ENCODE data around the gene PTPRT.

The PTPRT gene

DNA sequence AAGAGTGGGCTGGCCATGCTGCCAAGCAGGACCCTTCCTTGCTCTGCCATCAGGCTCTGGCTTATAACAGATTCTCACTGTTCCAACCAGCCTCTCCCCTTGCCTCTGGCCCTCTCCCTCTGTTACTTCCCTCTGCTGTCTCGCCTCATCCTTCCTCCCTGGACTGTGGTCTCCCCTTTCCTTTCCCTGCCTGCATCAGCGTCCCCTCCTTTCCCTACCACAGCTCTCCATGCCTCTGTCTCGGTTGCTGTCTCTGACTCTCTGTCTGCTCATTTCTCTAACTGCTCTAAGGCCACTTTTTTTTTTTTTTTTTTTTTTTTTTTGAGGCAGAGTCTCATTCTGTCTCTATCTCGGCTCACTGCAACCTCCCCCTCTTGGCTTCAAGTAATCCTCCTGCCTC lies 173.4 kb downstream of the PTPRT start:
- no peak for DNase-seq

DNA sequence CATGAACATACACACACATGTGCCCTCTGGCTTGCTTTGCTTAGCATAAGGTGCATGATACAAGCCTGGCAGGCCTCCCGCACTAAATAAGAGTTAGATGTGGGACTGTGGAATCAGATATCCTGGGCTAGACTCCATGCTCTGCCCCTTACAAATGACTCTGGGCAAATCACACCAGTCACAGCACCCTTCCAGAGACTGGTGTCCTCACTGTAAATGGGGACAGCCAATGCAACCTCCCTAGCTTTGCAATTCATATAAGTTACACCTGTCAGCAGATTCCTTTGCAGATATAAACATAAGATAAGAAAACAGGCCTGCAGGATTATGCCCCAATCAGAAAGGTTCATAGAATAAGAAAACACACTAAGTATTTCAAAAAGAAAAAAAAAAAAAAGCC lies 174.1 kb downstream of the PTPRT start:
- no peak for DNase-seq

DNA sequence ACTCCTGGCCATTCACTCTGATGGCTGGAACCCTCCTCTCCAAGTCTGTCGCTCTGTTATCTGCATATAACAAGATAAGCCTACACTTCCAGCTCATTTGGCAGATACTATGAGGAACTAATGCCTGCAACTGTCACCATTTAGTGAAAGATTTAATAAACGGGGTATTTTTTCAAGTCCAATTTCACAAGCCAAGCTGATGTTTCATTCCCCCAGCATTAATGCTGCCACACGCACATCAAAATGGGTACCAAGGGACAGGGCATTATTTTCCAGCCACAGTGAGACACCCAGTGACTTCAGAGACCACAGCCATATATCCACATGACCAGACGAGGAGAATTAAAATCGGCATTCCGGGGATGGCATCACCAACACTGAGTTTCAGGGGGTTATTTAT lies 175.5 kb downstream of the PTPRT start:
- no peak for DNase-seq

DNA sequence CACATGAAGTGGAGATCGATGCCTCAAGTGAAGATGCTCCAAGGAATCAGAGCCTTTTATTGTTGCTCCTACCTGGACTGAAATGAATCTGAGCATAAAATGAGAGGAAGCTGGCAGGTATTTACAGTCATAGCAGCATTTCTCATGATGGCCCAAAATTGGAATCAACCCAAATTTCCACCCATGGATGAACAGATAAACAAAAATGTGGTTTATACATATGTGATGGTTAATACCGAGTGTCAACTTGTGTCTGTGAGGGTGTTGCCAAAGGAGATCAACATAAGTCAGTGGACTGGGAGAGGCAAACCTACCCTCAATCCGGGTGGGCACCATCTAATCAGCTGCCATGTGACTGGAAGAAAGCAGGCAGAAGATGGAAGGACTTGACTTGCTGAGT lies 178.2 kb downstream of the PTPRT start:
- DNase-seq, result no peak

DNA sequence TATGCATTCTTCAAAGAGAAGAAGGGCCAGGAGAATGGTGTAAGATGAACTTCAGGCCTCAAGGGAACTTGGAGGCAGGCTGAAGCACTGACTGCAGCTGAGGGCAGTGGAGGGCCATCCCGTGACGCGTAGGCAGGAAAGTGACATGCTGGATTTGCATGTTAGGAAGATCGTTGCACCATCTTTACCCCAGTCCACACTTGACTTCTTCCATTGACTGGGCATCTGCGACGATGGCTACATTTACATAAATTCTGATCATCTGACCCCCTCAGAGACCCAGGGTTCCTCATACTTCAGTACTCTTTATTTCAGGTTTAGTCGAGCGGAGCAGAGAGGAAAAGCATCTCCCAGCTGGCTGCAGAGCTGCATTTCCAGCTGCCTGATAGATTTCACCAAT lies 180.2 kb downstream of the PTPRT start:
- no peak for DNase-seq

DNA sequence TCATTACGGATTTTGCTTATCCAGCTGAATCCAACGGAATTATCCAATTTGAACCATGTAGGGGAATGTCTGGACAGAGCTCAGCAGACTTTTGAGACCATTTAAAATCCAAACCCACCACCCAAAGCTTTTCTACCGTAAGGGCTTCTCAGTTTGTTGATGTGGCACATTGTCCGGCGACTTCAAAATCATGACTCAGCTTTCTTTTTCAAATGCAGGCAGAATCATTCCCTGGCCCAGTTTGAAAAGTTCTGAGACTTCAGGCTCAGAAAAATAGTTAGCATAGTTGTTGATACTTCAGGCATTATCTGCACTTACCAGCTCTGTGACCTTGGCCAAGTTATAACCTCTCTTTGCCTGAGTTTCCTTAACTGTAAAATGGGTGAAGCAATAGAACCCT lies 182.2 kb downstream of the PTPRT start:
- DNase-seq, result no peak

DNA sequence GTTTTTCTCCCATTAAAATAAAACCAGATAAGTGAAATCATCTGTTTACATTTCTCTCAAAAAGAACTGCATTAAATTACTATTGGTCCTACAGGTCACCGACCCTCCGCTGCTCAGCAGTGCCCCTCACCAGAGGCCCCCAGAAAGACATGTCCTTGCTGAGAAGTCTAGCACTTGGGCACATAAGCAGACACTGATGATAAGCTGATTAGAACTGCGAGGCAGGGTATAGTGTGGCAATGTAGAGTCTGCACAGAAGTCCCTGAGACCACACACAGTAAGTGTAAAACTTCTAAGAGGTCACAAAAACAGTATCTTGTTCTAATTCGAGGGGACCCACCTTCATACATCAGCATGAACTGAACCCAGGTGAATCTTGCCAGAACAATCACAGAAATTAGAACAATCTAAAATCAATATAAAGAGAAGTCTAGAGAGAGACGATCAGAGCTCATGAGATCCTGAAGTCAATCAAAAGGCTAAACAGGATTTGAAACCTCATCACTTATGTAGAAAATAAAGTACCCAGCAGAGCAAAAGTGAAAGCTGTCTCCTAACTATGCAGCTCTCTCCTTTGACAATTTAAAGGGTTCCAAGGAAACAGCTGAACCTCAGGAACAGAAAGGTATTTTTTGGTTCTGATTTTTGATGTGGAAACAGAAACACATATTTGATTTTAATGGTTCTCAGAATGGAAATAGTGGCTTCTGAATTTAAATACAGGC lies 182.9 kb downstream of the PTPRT start:
- no peak for DNase-seq

DNA sequence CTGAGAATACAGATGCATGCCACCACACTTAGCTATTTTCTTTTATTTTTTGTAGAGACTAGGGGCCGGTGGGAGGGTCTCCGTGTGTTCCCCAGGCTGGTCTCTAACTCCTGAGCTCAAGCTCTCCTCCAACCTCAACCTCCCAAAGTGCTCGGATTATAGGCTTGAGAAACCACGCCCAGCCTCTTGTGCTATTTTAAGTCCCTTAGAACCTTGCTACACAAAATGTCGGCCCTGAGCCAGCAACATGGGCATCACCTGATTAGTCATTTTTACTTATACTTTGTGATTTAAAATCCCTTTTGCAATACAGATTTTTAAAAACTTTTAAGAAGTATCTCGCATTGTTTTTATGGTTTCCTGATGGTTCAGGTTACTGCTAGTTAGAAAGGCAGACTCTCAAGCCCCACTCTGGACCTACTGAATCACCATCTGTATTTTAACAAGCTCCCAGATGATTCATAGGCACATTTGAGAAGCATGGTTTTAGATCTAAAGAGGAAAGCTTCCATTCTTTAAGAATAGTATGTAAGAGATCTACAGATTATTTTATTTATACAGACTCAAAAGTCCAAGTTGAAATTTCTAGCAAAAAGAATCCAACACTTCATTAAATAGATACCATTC lies 186.3 kb downstream of the PTPRT start:
- no peak for DNase-seq

DNA sequence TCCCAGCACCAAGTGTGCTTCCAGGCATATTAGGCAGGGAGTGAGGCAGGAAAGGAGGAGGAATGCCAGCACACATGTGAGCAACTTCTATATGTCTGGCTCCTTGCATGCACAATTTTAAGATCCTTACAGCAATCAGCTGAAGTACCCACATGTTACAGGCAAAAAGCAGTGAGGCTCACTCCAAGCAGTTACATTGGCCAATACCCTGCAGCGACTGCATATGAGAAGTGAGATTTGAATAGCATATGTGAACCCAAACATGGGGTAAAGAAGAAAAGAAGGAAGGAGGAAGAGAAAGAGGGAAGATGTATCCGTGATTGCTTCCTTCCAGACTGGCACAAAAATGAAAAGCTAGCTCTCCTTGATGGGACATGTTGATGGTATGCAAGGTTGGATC lies 193.6 kb downstream of the PTPRT start:
- no peak for DNase-seq

DNA sequence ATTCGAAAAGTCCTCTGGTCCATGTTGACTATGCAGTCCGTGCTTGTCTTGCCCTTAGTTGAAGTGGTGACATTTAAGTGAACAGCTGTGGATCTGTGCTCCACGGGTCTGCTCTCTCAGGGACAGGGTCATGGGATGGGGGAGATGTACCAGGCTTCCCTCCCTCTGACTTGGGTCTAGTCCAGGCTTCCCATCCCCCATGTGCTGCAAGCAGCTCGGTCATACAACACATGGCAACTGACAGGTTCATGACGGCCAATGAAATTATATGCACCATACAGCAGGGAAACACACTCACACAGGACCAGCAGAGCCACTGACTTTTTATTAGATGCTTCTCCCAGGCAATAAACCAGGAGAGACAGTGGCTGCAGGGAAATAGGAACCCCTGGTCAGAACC lies 201.4 kb downstream of the PTPRT start:
- no peak for DNase-seq

DNA sequence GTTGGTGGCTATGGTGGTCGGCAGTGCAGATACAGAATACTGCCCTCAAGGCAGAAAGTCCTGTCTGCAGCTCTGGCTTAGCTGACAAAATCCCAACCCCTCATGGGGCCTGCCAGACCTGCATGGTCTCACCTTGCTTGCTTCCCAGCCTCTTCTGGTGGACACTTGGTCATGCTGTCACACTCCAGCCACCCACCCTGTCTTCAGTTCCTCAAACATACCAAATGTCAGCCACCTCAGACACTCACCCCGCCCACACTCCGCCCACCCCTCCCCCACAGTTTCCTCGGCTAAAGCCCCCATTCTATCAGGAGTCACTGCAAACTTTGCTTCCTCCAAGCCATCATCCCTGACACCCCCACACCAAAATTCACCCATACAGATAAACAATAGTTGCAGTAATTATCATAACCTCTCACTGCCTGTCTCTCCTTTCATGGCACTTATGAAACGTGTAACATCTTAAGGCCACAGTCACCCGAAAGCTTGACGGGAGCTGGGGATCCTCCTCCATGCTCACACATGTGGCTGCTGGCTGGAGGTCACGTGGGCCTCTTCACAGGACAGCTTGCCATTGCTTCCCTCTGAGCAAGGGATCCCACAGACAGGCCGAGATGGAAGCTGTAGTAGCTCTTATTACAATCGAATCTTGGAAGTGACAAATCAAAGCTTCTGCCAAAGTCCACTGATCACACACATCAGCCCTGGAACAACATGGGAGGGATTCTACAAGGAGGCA lies 202.2 kb downstream of the PTPRT start:
- no peak for DNase-seq

DNA sequence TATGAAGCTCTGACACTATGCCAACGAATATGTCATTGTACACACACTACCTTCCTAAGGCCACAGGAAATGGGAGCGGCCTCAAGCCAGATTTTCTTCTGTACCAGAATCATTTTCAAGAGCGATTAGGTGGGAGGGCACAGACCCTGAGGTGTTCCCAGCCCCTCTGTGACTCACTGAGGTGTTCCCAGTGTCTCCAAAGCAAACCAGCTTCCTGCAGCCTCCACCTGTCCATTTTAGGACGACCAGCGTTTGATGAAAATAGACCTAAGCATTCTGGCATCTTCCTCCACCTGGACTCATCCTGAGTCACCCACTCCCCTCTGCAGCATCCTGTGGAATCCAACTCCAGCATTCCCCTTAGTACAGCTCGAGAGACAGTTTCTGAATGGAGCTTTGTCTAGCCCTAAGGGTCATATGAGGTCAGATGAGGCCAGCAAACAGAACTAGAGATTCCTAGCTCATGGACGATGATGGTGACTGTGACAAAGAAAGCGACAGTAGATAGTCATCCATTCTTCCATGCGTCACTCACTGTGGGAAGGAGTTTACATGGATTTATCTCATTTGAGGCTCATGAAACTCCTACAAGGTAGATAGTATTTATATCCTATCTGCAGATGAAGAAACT lies 203.4 kb downstream of the PTPRT start:
- no peak for DNase-seq

DNA sequence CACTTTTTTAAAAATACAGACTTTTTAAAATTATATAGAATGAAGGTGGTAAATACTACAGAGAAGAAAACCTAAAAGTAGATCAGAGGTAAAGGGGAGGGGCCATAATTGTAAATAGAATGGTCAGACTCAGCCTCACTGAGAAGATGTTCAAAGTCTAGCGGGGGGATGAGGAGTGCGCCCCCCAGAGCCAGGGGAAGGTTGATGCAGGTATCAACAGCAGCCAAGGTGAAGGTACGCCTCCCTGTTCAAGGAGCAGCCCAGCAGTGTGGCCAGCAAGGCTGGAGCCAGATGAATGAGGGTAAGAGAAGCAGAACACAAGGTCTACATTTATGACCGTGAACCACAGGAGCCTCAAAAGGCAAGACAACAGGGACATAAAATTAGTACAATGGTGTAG lies 204.1 kb downstream of the PTPRT start:
- DNase-seq, result no peak

DNA sequence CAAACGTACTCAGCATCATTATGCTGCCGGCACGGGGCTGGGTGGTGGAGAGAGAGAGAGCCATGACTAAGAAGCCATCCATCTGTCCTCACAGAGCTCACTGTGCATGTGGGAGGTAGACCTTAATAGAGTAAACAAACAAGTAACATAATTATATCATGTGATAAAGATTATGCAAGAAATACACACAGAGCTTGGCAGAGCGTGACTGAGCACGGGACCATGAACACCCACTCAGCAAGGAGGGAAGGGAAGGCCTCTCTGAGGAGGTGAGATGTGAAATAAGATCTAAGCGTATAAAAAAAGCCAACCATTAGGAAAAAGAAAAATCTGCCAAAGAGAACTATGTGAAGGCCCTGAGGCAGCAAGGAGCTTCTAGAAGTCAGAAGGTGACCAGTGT lies 207.5 kb downstream of the PTPRT start:
- no peak for DNase-seq

DNA sequence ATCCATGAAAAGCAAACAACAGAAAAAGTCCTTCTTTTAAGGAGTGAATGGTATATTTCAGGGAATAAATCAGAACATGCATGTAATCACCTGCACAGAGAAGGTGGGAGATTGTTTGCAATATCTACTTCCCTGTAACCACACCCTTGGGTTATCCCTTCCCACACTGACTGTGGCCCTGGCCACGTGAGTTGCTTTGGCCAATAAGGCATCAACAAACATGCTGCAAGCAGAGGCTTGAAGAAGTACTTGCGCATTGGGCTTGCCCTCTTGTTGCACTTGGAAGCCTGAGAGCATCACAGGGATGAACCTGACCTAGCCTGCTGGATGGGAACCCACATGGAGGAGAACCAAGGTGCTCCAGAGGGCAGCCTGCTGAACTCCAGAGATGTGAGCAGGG lies 208.5 kb downstream of the PTPRT start:
- no peak for DNase-seq

DNA sequence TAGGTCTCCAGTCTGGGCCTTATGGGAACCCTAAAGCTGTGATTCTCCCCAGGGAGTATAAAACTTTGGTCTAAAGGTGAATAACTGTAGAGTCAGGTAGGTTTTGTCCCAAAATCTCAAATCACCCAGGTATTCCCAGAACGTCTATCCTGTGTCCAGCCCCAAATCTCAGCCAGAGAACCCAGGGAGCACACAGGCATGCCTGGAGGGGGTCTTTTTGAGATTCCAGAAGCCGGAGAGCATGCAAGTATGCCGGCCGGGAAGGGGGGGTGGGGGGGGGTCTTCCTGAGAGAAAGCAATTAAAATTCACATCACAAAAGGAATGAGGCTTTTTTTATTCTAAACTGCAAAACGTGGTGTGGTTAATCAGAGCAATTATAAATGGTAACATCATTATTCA lies 210.0 kb downstream of the PTPRT start:
- no peak for DNase-seq

DNA sequence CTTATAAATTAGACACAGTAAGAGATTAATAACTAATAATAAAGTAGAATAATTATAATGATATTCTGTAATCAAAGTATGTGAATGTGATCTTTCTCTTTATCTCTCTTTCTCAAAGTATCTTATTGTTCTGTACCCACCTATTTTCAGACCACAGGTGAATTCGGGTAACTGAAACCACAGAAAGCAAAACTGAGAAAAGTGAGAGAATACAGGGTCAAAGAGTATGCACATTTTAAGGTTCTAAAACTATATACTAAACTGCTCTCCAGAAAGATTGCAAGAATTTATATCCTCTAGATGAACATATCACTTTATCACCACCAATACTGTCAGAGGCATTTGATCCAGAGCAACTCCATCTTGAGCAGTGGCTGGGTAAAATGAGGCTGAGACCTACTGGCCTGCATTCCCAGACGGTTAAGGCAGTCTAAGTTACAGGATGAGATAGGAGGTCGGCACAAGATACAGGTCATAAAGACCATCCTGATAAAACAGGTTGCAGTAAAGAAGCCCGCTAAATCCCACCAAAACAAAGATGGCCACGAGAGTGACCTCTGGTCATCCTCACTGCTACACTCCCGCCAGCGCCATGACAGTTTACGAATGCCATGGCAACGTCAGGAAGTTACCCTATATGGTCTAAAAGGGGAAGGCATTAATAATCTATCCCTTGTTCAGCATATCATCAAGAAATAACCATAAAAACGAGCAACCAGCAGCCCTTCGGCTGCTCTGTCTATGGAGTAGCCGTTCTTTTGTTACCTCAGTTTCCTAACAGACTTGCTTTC lies 211.3 kb downstream of the PTPRT start:
- DNase-seq, result no peak

DNA sequence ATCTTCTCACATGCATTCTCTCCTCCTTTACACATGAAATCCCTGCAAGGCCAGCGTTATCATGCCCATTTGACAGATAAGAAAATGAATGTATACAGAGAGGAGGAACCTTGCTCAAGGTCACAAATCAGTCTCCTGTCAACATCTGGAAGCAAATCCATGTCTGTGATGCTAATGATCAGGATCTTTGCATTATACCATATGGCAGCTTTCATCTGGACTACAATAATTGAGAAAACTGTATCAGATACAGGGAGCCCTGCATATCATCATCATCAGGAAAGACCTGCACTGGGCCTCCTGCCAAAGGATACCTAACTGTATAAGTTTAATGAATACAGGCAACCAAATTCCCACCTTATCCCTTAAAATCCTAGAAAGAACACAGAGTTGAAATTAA lies 213.7 kb downstream of the PTPRT start:
- DNase-seq, result no peak

DNA sequence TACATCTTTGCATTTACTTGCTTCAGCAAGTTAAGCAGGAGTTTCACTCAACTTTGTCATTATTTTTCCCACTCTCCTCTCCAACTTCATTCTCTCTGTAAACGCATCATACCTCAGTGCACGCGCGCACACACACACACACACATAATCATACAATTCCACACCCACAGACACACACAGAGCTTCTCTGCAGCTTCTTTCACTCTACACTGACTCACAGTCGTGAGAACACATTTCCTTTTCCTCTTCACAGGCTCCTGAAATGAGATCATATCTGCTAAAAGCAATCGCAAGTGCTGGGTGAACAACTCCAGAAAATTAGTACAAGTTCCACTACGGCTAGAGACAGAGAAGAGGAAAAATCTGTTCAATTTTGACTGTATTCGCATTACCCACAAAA lies 215.4 kb downstream of the PTPRT start:
- no peak for DNase-seq

DNA sequence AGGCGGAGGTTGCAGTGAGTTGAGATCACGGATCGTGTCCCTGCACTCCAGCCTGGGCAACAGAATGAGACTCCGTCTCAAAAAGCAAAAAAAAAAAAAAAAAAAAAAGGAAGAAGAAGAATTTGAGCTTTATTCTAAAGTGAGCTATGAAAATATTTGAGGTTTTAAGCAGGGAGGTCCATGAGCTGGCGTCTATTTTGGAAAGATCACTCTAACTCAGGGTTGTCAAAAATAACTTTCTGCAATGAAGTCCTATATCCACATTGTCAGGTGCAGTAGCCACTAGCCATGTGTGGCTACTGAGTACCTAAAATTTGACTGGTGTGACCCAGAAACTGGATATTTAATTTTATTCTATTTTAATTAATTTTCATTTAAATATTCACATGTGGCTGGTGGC lies 217.1 kb downstream of the PTPRT start:
- DNase-seq, result no peak

DNA sequence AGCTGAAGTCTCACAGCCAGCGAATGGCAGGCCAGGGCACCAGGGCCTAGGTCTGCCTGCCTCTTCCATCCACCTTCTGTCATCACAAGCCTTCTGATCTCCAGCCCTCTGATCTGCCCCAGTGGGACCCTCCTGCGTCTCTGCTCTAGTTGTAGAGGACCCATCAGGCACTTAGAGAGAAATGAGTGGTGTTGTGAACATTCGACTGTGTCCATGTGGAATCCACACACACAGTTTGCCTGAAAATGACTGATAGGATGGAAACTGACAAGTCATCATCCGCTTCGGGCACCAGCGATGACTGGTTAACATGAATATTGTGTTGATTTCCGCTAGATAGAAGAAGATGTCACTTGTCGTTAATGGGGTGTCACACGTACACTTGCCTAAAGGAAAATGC lies 221.0 kb downstream of the PTPRT start:
- DNase-seq, result no peak

DNA sequence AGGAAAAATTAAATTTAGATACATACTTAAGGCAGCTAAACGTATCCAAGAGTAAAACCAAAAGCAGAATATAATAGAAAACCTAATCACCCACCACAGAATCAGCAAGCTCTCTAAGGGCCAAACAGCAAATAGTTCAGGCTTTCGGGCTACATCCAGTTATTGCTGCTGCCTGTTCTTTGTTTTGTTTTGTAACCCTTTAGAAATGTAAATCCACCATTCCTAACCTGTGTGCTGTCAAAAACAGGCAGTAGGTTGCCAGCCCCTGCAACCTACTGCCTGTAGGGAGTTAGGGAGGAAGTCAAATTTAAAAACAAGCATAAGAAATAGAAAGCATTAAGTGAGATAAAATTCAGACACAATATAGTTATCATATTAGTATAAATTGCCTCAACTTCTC lies 225.9 kb downstream of the PTPRT start:
- no peak for DNase-seq

DNA sequence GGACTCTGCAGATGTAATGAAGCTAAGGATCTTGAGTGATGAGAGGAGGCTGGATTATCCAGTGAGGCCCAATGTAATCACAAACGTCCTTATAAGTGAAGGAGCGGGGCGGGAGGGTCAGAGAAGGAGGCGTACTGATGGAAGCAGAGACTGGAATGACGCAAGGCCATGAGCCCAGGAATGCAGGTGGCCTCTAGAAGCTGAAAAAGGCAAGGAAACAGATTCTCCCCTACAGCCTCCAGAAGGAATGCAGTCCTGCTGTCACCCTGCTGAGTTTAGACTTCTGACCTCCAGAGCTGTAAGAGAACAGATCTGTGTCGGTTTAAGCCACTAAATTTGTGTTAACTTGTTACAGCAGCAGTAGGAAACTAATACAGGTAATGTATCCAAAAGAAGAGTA lies 227.9 kb downstream of the PTPRT start:
- DNase-seq, result no peak
